ENCODE data around the gene HNRNPAB. TPM values are rescaled to one million over a fixed set of nuclear protein-coding genes. Genes with fewer than 3 reads are reported as not detected.

Gene HNRNPAB
- total and polyA plus RNA-seq, 2 experiments from 2014 or later, result 47.6 to 117 TPM

DNA sequence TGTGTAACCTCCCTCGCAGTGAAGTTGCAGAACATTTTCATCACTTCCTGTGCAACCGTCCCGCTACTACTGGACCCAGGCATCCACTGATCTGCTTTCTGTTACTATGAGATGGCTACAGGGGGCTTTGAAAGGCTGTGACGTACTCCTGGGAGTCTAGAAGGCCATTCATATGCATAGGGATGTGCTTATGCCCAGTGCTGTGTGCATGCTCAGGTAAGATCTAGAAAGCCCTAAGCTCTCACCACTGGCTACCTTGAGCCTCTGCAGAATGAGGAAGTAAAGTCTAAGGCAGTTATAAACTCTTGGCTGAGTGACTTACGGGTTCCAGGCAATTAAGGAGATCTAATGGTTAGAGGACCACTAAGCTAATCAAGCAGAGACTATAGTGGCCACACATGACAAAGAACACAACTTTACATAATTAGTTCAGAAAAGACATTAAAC, 11.8 kb downstream of the HNRNPAB start:
- Histone ChIP-seq H3K4me3 (no peak overlapping the region), H3K27ac (no peak overlapping the region), H3K4me2 (ENCODE audit: unreplicated experiment) (no peak overlapping the region), H3K27me3 (replicated peaks; ENCODE audit: insufficient read depth) (no peaks in the 10 kb centered on the region), H3K9me3 (ENCODE audit: low read depth) (no peaks in the 10 kb centered on the region), H2AFZ (no peak overlapping the region), H3K36me3 (ENCODE audit: low read depth) (peaks cover 23% of the 10 kb centered on the region; the same call in 1 of the 2 replicates), H4K20me1 (ENCODE audit: insufficient read depth) (no peaks in the 10 kb centered on the region), H3F3A (ENCODE audit: insufficient read depth) (peaks cover 38% of the 10 kb centered on the region), H3K9me2 (ENCODE audit: insufficient read depth) (no peaks in the 10 kb centered on the region), H3K9ac (no peak overlapping the region), H3K4me1 (ENCODE audit: insufficient read depth) (no peaks in the 10 kb centered on the region), H3K79me2 (ENCODE audit: insufficient read depth) (peaks cover 20% of the 10 kb centered on the region; the same call in 1 of the 2 replicates)
- WGBS, 2 experiments (ENCODE audit: low coverage in 1 of 2, low lambda C conversion rate in 2 of 2, missing lambda C conversion rate in 2 of 2), result 97 to 99% methylated on average over 5 of the region's 5 CpGs
- no peak for DNase-seq
- in situ Hi-C loops (cut with MboI), result no loop called here
- TF ChIP-seq EZH2 (IDR thresholded peaks at IDR 0.05; ENCODE audit: insufficient read depth, poor library complexity, severe bottlenecking) (no peak), EZH2phosphoT487 (IDR thresholded peaks at IDR 0.05; ENCODE audit: insufficient read depth, low read depth) (no peak)

DNA sequence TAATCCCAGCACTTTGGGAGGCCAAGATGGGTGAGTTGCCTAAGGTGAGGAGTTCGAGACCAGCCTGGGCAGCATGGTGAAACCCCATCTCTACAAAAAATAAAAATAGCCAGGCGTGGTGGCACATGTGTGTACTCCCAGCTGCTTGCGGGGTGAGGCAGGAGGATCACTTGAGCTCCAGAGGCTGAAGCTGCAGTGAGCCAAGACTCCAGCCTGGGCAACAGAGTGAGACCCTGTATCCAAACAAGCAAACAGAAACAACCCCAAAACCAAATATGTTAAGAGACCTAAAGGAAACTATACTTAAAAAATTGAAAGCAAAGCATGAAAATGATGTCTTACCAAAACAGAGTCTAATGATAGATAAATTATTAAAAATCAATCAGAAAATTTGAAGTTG, 12.4 kb downstream of the HNRNPAB start:
- H3K4me1 ChIP-seq (ENCODE audit: insufficient read depth), result no peaks in the 10 kb centered on the region
- in situ Hi-C loops (cut with MboI), result no loop called here
- DNase-seq, result no peak
- peaks cover 34% of the 10 kb centered on the region for H3F3A ChIP-seq (ENCODE audit: insufficient read depth)
- no peak overlapping the region for H3K4me3 ChIP-seq
- no peaks in the 10 kb centered on the region for H3K27me3 ChIP-seq (replicated peaks; ENCODE audit: insufficient read depth)
- no peaks in the 10 kb centered on the region for H3K9me3 ChIP-seq (ENCODE audit: low read depth)
- 93 to 97% methylated on average over 3 of the region's 3 CpGs for WGBS, 2 experiments (ENCODE audit: low coverage in 1 of 2, low lambda C conversion rate in 2 of 2, missing lambda C conversion rate in 2 of 2)
- no peak overlapping the region for H3K4me2 ChIP-seq (ENCODE audit: unreplicated experiment)
- H3K9me2 ChIP-seq (ENCODE audit: insufficient read depth), result no peaks in the 10 kb centered on the region
- TF ChIP-seq EZH2 (IDR thresholded peaks at IDR 0.05; ENCODE audit: insufficient read depth, poor library complexity, severe bottlenecking), result no peak
- no peak for TF ChIP-seq EZH2phosphoT487 (IDR thresholded peaks at IDR 0.05; ENCODE audit: insufficient read depth, low read depth)
- H3K9ac ChIP-seq, result no peak overlapping the region
- peaks cover 17% of the 10 kb centered on the region; the same call in 1 of the 2 replicates for H3K79me2 ChIP-seq (ENCODE audit: insufficient read depth)
- no peak overlapping the region for H3K27ac ChIP-seq
- H2AFZ ChIP-seq, result no peak overlapping the region
- peaks cover 17% of the 10 kb centered on the region; the same call in 1 of the 2 replicates for H3K36me3 ChIP-seq (ENCODE audit: low read depth)
- no peaks in the 10 kb centered on the region for H4K20me1 ChIP-seq (ENCODE audit: insufficient read depth)

DNA sequence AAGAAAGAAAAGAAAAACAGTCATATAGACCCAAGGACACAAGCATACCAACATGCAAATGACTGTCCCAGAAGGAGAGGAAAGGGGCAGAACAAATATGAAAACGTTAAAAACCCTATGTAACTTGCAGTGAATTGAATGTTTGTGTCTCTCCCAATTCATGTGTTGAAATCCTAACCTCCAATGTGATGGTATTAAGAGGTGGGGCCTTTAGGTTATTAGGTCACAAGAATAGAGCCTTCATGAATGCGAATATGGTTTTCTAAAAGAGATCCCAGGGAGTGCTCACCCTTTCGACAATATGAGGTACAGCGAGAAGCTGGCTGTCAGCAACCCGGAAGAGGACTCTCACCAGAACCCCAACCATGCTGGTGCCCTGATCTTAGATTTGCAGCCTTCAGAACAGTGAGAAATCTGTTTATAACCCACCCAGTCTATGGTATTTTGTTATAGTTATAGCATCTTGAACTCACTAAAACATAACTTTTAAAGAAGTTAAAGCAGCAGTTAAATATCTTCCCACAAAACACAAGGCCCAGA, 14.0 kb downstream of the HNRNPAB start:
- H3K9me3 ChIP-seq (ENCODE audit: low read depth), result no peaks in the 10 kb centered on the region
- DNase-seq, result no peak
- no peak overlapping the region for H3K27ac ChIP-seq
- H2AFZ ChIP-seq, result no peak overlapping the region
- no peak overlapping the region for H3K4me3 ChIP-seq
- H3K79me2 ChIP-seq (ENCODE audit: insufficient read depth), result peaks cover 13% of the 10 kb centered on the region; the same call in 1 of the 2 replicates
- H3K27me3 ChIP-seq (replicated peaks; ENCODE audit: insufficient read depth), result no peaks in the 10 kb centered on the region
- H3K36me3 ChIP-seq (ENCODE audit: low read depth), result peaks cover 4% of the 10 kb centered on the region; the same call in 1 of the 2 replicates
- H4K20me1 ChIP-seq (ENCODE audit: insufficient read depth), result no peaks in the 10 kb centered on the region
- H3K9me2 ChIP-seq (ENCODE audit: insufficient read depth), result no peaks in the 10 kb centered on the region
- TF ChIP-seq EZH2phosphoT487 (IDR thresholded peaks at IDR 0.05; ENCODE audit: insufficient read depth, low read depth) (no peak), EZH2 (IDR thresholded peaks at IDR 0.05; ENCODE audit: insufficient read depth, poor library complexity, severe bottlenecking) (no peak)
- WGBS, 2 experiments (ENCODE audit: low coverage in 1 of 2, low lambda C conversion rate in 2 of 2, missing lambda C conversion rate in 2 of 2), result 87 to 90% methylated on average over 5 of the region's 5 CpGs
- no peak overlapping the region for H3K9ac ChIP-seq
- H3K4me1 ChIP-seq (ENCODE audit: insufficient read depth), result no peaks in the 10 kb centered on the region
- H3F3A ChIP-seq (ENCODE audit: insufficient read depth), result peaks cover 25% of the 10 kb centered on the region
- no peak overlapping the region for H3K4me2 ChIP-seq (ENCODE audit: unreplicated experiment)
- in situ Hi-C loops (cut with MboI), result no loop called here

DNA sequence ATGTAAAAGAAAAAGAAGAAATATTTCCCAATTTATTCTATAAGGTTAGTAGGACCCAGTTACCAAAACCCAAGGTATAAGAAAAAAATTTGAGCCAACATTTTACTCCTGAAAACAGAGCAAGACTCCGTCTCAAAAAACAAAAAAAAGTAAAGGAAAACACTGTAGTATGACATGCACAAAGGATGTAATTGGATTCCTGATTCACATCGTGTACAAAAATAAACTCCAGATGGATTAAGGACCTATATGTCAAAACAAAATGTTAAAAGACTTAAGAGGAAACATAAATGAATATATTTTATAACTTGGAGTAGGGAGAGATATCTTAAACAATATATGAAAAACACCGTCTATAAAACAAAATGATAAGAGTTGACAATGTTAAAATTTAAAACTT, 14.5 kb downstream of the HNRNPAB start:
- Histone ChIP-seq H3F3A (ENCODE audit: insufficient read depth) (peaks cover 22% of the 10 kb centered on the region), H2AFZ (no peak overlapping the region), H3K79me2 (ENCODE audit: insufficient read depth) (peaks cover 10% of the 10 kb centered on the region; the same call in 1 of the 2 replicates), H3K4me3 (no peak overlapping the region), H4K20me1 (ENCODE audit: insufficient read depth) (no peaks in the 10 kb centered on the region), H3K9ac (no peak overlapping the region), H3K9me2 (ENCODE audit: insufficient read depth) (no peaks in the 10 kb centered on the region), H3K36me3 (ENCODE audit: low read depth) (no peaks in the 10 kb centered on the region), H3K27ac (no peak overlapping the region), H3K4me1 (ENCODE audit: insufficient read depth) (no peaks in the 10 kb centered on the region), H3K27me3 (replicated peaks; ENCODE audit: insufficient read depth) (no peaks in the 10 kb centered on the region), H3K9me3 (ENCODE audit: low read depth) (no peaks in the 10 kb centered on the region), H3K4me2 (ENCODE audit: unreplicated experiment) (no peak overlapping the region)
- in situ Hi-C loops (cut with MboI), result no loop called here
- TF ChIP-seq EZH2phosphoT487 (IDR thresholded peaks at IDR 0.05; ENCODE audit: insufficient read depth, low read depth) (no peak), EZH2 (IDR thresholded peaks at IDR 0.05; ENCODE audit: insufficient read depth, poor library complexity, severe bottlenecking) (no peak)
- 71 to 76% methylated on average over 3 of the region's 3 CpGs for WGBS, 2 experiments (ENCODE audit: low coverage in 1 of 2, low lambda C conversion rate in 2 of 2, missing lambda C conversion rate in 2 of 2)
- DNase-seq, result no peak
